Esophagus muscularis mucosa (tissue), 4 donors: ENCODE data around the gene SCRN2. TPM values are rescaled to one million over a fixed set of nuclear protein-coding genes. Genes with fewer than 3 reads are reported as not detected.
A peak's percentile ranks its signal among the peaks of the same experiment; 100 is the strongest.

ENCODE experiments used
- DNase-seq: peaks from one replicate; pipeline ENCODE4 v3.0.0-alpha.2; 2017; ENCODE audit errors: extremely low spot score
- H3K27ac ChIP-seq, 4 donors: fragments of 200-600 bp; sonication (generic); replicated peaks in 1 of 4; 1 replicate in 3 of 4; 2 replicates in 1 of 4; pipeline ENCODE4 v1.5.1; 2016 to 2019; ENCODE audit warnings: mild to moderate bottlenecking in 1 of 4
- H3K27me3 ChIP-seq, 4 donors: fragments of 200-600 bp; sonication (generic); one replicate each; pipeline versions ENCODE4 v1.5.1 to v1.6.0; 2016 to 2019
- H3K36me3 ChIP-seq, 4 donors: fragments of 200-600 bp; sonication (generic); one replicate each; pipeline ENCODE4 v1.5.1; 2016 to 2019
- H3K4me1 ChIP-seq, 4 donors: fragments of 200-600 bp; sonication (generic); one replicate each; pipeline ENCODE4 v1.5.1; 2016 to 2019
- H3K4me3 ChIP-seq, 4 donors: fragments of 200-600 bp; sonication (generic); 1 replicate in 2 of 4; 2 replicates in 2 of 4; pipeline ENCODE4 v1.5.1; 2016 to 2019; ENCODE audit warnings: mild to moderate bottlenecking in 4 of 4, moderate library complexity in 1 of 4
- H3K9me3 ChIP-seq, 4 donors: fragments of 200-600 bp; sonication (generic); 1 replicate in 3 of 4; 2 replicates in 1 of 4; pipeline ENCODE4 v1.5.1; 2016 to 2019
- CTCF ChIP-seq, 3 experiments: fragments of 200-600 bp in 2 of 3; fragments of 450-650 bp in 1 of 3; sonication (generic) in 2 of 3; IDR thresholded peaks; one replicate each; pipeline ENCODE4 v1.5.1; 2017 to 2019; ENCODE audit warnings: antibody characterized with exemption in 3 of 3, mild to moderate bottlenecking in 2 of 3, moderate library complexity in 1 of 3
- EP300 ChIP-seq: sonication (generic); formaldehyde crosslinking; IDR thresholded peaks from one replicate; pipeline ENCODE4 v1.6.1; 2017; ENCODE audit warnings: antibody characterized with exemption
- POLR2A ChIP-seq: fragments of 450-650 bp; IDR thresholded peaks from one replicate; pipeline ENCODE4 v1.6.1; 2017; ENCODE audit warnings: antibody characterized with exemption, moderate library complexity, mild to moderate bottlenecking, low read depth
- POLR2AphosphoS5 ChIP-seq, 2 donors: sonication (generic); formaldehyde crosslinking; IDR thresholded peaks; one replicate each; pipeline ENCODE4 v1.6.1; 2017; ENCODE audit warnings: antibody characterized with exemption in 2 of 2
- WGBS: methylation state at CpG from one replicate; pipeline ENCODE4 v1.1.5; 2018; 5-methylcytosine and 5-hydroxymethylcytosine counted together
- intact Hi-C: fragments of 100-400 bp; cut with DNase I; formaldehyde crosslinking; loops from one replicate; pipeline ENCODE4 v1.15.1; 2023
- total RNA-seq, 4 donors: library from RNA; depleted of rRNA; stranded (reverse); fragments of >200 nt; gene quantifications; one replicate each; pipeline versions ENCODE4 v1.1.0 to v1.2.1, GENCODE V29; 2016

SCRN2 gene
- total RNA-seq, 4 donors from 2014 or later = 9.6 to 34.0 (median 23.1) TPM

DNA sequence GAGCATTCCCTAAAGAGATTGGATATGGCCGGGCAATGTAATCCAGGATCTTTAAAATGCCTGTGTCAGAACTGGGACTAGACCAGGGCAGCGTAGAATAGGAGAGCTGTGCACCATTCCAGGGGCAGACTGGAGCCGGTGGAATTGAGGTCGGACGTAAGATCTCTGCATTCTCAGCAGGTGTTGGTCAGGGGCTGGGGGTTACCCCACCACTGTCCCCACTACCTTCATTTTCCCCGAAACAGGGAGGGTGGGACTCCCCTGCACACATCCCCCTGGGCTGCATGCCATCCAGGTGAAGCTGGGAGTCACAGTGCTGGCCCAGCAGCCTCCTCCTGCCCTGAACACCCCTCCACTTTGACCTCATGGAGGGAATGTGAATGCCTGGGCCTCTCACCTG lies 37.3 kb downstream of the SCRN2 start:
- WGBS = 79% methylated on average over 6 of the region's 6 CpGs
- Histone ChIP-seq H3K27me3 (peaks cover 0 to 22% (median 0%) of the 10 kb centered on the region in 4 donors), H3K27ac (no peak overlapping the region), H3K36me3 (peaks cover 0 to 22% (median 19%) of the 10 kb centered on the region in 4 donors), H3K4me1 (no peaks in the 10 kb centered on the region), H3K9me3 (no peaks in the 10 kb centered on the region), H3K4me3 (no peak overlapping the region)
- no peak for TF ChIP-seq POLR2AphosphoS5 (IDR thresholded peaks at IDR 0.05)
- TF ChIP-seq CTCF (IDR thresholded peaks at IDR 0.05) = no peak
- no peak for TF ChIP-seq POLR2A
- no peak for TF ChIP-seq EP300
- no peak for DNase-seq
- intact Hi-C loops = loop anchor here (10.0 kb wide), 1 partner anchor 139 kb away; no protein-coding TSS in a partner anchor

- no peaks in the 10 kb centered on the region for H3K9me3 ChIP-seq
- no peak overlapping the region for H3K4me3 ChIP-seq
- H3K4me1 ChIP-seq = no peaks in the 10 kb centered on the region
- TF ChIP-seq EP300 = no peak
- no peak for TF ChIP-seq CTCF (IDR thresholded peaks at IDR 0.05)
- TF ChIP-seq POLR2A = no peak
- TF ChIP-seq POLR2AphosphoS5 (IDR thresholded peaks at IDR 0.05) = no peak
- no peak for DNase-seq
- 64% methylated on average over 5 of the region's 5 CpGs for WGBS
- intact Hi-C loops = loop anchor here (10.0 kb wide), 1 partner anchor 138 kb away; no protein-coding TSS in a partner anchor
- H3K27ac ChIP-seq = no peak overlapping the region
- H3K27me3 ChIP-seq = peaks cover 0 to 22% (median 0%) of the 10 kb centered on the region in 4 donors
- peaks cover 0 to 16% (median 13%) of the 10 kb centered on the region in 4 donors for H3K36me3 ChIP-seq
Measured at GRCh38 chr17:47803201-47803600, 37.9 kb downstream of the SCRN2 start.

DNA sequence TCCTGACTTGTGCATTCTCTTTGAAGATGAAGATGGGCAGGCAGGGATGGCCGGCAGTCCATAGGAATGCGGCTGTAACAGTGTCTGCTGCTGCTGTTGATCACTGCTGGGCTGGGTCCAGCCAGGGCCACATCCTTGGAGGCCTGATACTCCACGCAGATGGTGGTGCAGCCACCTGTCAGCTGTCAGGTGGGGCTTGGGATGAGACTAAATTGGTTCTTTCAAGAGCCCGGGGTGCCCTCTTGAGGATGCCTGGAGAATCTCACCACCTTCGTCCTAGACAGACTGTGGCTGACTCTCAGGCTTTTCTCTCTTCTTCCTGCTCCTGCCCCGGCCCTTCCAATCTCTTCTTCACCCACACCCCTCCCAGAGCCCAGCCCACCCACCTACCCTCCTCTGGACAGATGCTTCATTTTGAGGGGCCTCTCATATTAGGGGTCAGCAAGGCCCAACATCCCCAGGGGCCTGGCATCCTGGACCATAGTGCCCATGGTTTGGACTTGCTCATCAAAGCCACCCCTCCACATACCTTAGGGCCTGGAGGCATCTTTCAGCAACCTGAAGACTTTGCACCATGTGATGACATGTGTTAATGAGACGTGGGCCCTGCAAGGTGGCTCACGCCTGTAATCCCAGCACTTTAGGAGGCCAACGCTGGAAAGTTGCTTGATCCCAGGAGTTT lies 38.6 kb downstream of the SCRN2 start:
- no peak for TF ChIP-seq POLR2AphosphoS5 (IDR thresholded peaks at IDR 0.05)
- peak; percentile 41 to 61 (median 42) for TF ChIP-seq CTCF (IDR thresholded peaks at IDR 0.05)
- intact Hi-C loops = loop anchor here (10.0 kb wide), 1 partner anchor 138 kb away; no protein-coding TSS in a partner anchor
- no peaks in the 10 kb centered on the region for H3K9me3 ChIP-seq
- H3K36me3 ChIP-seq = peaks cover 0 to 9% (median 6%) of the 10 kb centered on the region in 4 donors
- H3K27me3 ChIP-seq = peaks cover 0 to 25% (median 0%) of the 10 kb centered on the region in 4 donors
- no peak overlapping the region for H3K27ac ChIP-seq
- no peaks in the 10 kb centered on the region for H3K4me1 ChIP-seq
- WGBS = 28% methylated on average over 9 of the region's 9 CpGs
- H3K4me3 ChIP-seq = no peak overlapping the region
- DNase-seq = no peak

- no peak for DNase-seq
- TF ChIP-seq CTCF (IDR thresholded peaks at IDR 0.05) (no peak), EP300 (no peak)
- no peak overlapping the region for H3K27ac ChIP-seq
- peaks cover 0 to 3% (median 1%) of the 10 kb centered on the region in 4 donors for H3K36me3 ChIP-seq
- no peak overlapping the region for H3K4me3 ChIP-seq
- intact Hi-C loops = loop anchor here (10.0 kb wide), 1 partner anchor 137 kb away; no protein-coding TSS in a partner anchor
- peaks cover 0 to 31% (median 0%) of the 10 kb centered on the region in 4 donors for H3K27me3 ChIP-seq
- WGBS = 44% methylated on average over 6 of the region's 6 CpGs
- no peaks in the 10 kb centered on the region for H3K4me1 ChIP-seq
- H3K9me3 ChIP-seq = no peaks in the 10 kb centered on the region
Measured at GRCh38 chr17:47801906-47802305, 39.2 kb downstream of the SCRN2 start.
